HCT116 (cell line): ENCODE data around the gene CAMKMT. TPM values are rescaled to one million over a fixed set of nuclear protein-coding genes. Genes with fewer than 3 reads are reported as not detected.

Source experiments
- ATAC-seq: fragments of 200-7000 bp; cut with Tn5 transposase; 2 replicates; pipeline ENCODE4 v1.9.1; 2020; ENCODE audit warnings: mild to moderate bottlenecking, moderate library complexity
- BruUV-seq: library from RNA; stranded (reverse); fragments of 400-500 nt; replicated peaks from 2 replicates; lab custom pipeline; 2021; lab: Mats Ljungman, UMichigan
- CTCF ChIA-PET: fragments of 300-600 bp; sonication (Branson Sonifier 250); formaldehyde crosslinking; loops from one replicate; lab custom pipeline; 2021; ENCODE audit warnings: antibody characterized with exemption; lab: Charles Lee
- POLR2A ChIA-PET: fragments of 300-600, 350-600 bp; sonication (Branson Sonifier 250); formaldehyde crosslinking; loops from one replicate; lab custom pipeline; 2021; ENCODE audit warnings: antibody characterized with exemption; lab: Charles Lee
- RAD21 ChIA-PET, 2 experiments: fragments of 300-600 bp; sonication (Branson Sonifier 250); formaldehyde crosslinking; loops; one replicate each; lab custom pipeline; 2023; ENCODE audit warnings: low total read pairs in 2 of 2; ENCODE audit not compliant: uncharacterized antibody in 2 of 2, unreplicated experiment in 2 of 2, low non-redundant PET in 1 of 2; lab: Charles Lee
- DNase-seq: peaks from one replicate; pipeline ENCODE4 v3.0.0-alpha.2; 2010; ENCODE audit warnings: low read depth, low spot score
- H2AFZ ChIP-seq: fragments of 200-600 bp; shearing (Covaris generic), sonication (generic); 2 replicates; pipeline ENCODE4 v1.6.1; 2017; ENCODE audit warnings: low read depth, mixed run types, mixed read lengths, antibody characterized with exemption, low read length; ENCODE audit not compliant: poor library complexity, severe bottlenecking
- H3K27ac ChIP-seq: 2 replicates; pipeline ENCODE4 v1.5.1; 2012; ENCODE audit warnings: low read depth, low read length
- H3K27me3 ChIP-seq: fragments of 200-600 bp; sonication (generic); 2 replicates; pipeline ENCODE4 v1.6.1; 2016; ENCODE audit warnings: mixed run types, low read length, mixed read lengths; ENCODE audit not compliant: insufficient read depth
- H3K36me3 ChIP-seq, 2 experiments: fragments of 200-500 bp in 1 of 2; fragments of 200-600 bp in 1 of 2; sonication (Bioruptor generic) in 1 of 2; sonication (generic) in 1 of 2; 2 replicates each; pipeline versions ENCODE4 v1.5.1 to v1.6.1; 2014 to 2016; ENCODE audit warnings: low read length in 2 of 2, inconsistent platforms in 1 of 2, mixed read lengths in 1 of 2, mixed run types in 1 of 2; ENCODE audit not compliant: insufficient read depth in 2 of 2, control insufficient read depth in 1 of 2
- H3K4me1 ChIP-seq, 2 experiments: fragments of 200-600 bp in 1 of 2; sonication (generic) in 1 of 2; 2 replicates each; pipeline versions ENCODE4 v1.5.1 to v1.6.1; 2012 to 2017; ENCODE audit warnings: low read length in 2 of 2, inconsistent platforms in 1 of 2, mild to moderate bottlenecking in 1 of 2, mixed read lengths in 1 of 2, mixed run types in 1 of 2, moderate library complexity in 1 of 2; ENCODE audit not compliant: insufficient read depth in 2 of 2, control insufficient read depth in 1 of 2
- H3K4me2 ChIP-seq: fragments of 200-600 bp; sonication (generic); 2 replicates; pipeline ENCODE4 v1.6.1; 2017; ENCODE audit warnings: mixed run types, low read length, mixed read lengths
- H3K4me3 ChIP-seq, 2 experiments: fragments of 200-600 bp in 1 of 2; sonication (generic) in 1 of 2; replicated peaks in 1 of 2; 2 replicates each; pipeline ENCODE4 v1.5.1; 2011 to 2016; ENCODE audit warnings: low read length in 2 of 2, control low read depth in 1 of 2, low read depth in 1 of 2, mild to moderate bottlenecking in 1 of 2, mixed read lengths in 1 of 2, mixed run types in 1 of 2
- H3K79me2 ChIP-seq: fragments of 200-600 bp; sonication (generic); 2 replicates; pipeline ENCODE4 v1.6.1; 2017; ENCODE audit warnings: mild to moderate bottlenecking, mixed run types, low read length, moderate library complexity, mixed read lengths; ENCODE audit not compliant: insufficient read depth
- H3K9ac ChIP-seq: fragments of 200-600 bp; sonication (generic); 2 replicates; pipeline ENCODE4 v1.6.1; 2016; ENCODE audit warnings: low read length, mixed read lengths
- H3K9me2 ChIP-seq: fragments of 200-600 bp; sonication (generic), shearing (Covaris generic); 2 replicates; pipeline ENCODE4 v1.6.1; 2017; ENCODE audit warnings: mixed run types, mild to moderate bottlenecking, moderate library complexity; ENCODE audit not compliant: insufficient read depth
- H3K9me3 ChIP-seq, 2 experiments: fragments of 200-500 bp in 1 of 2; fragments of 200-600 bp in 1 of 2; sonication (Bioruptor generic) in 1 of 2; sonication (generic) in 1 of 2; 2 replicates each; pipeline ENCODE4 v1.6.1; 2014 to 2017; ENCODE audit warnings: low read length in 2 of 2, mixed read lengths in 2 of 2, inconsistent platforms in 1 of 2, low read depth in 1 of 2, mild to moderate bottlenecking in 1 of 2, mixed run types in 1 of 2, moderate library complexity in 1 of 2; ENCODE audit not compliant: control insufficient read depth in 1 of 2, insufficient read depth in 1 of 2
- H4K20me1 ChIP-seq: fragments of 200-600 bp; sonication (generic), shearing (Covaris generic); 2 replicates; pipeline ENCODE4 v1.6.1; 2017; ENCODE audit warnings: mixed run types, mild to moderate bottlenecking, moderate library complexity; ENCODE audit not compliant: insufficient read depth
- ATF3 ChIP-seq: IDR thresholded peaks from 2 replicates; pipeline ENCODE4 v1.6.1; 2012
- CEBPB ChIP-seq: IDR thresholded peaks from 2 replicates; pipeline ENCODE4 v1.6.1; 2012; ENCODE audit warnings: low read depth
- EGR1 ChIP-seq: IDR thresholded peaks from 2 replicates; pipeline ENCODE4 v1.6.1; 2012; ENCODE audit warnings: low read depth
- ELF1 ChIP-seq: IDR thresholded peaks from 2 replicates; pipeline ENCODE4 v1.6.1; 2012; ENCODE audit warnings: low read depth, borderline replicate concordance
- EZH2 ChIP-seq: fragments of 200-600 bp; sonication (generic); IDR thresholded peaks from 2 replicates; pipeline ENCODE4 v1.6.1; 2017; ENCODE audit warnings: antibody characterized with exemption, mixed run types
- FOSL1 ChIP-seq: IDR thresholded peaks from 2 replicates; pipeline ENCODE4 v1.6.1; 2012; ENCODE audit warnings: low read depth
- MAX ChIP-seq: IDR thresholded peaks from 2 replicates; pipeline ENCODE4 v1.6.1; 2012
- SIN3A ChIP-seq: IDR thresholded peaks from 2 replicates; pipeline ENCODE4 v1.6.1; 2012; ENCODE audit warnings: low read depth
- SP1 ChIP-seq: IDR thresholded peaks from 2 replicates; pipeline ENCODE4 v1.6.1; 2012; ENCODE audit warnings: low read depth
- SRF ChIP-seq: IDR thresholded peaks from 2 replicates; pipeline ENCODE4 v1.6.1; 2012; ENCODE audit warnings: low read depth
- TCF7L2 ChIP-seq: IDR thresholded peaks from 2 replicates; pipeline ENCODE4 v1.7.0; 2011; ENCODE audit warnings: borderline replicate concordance, inconsistent platforms; ENCODE audit not compliant: insufficient read depth, insufficient read length; ENCODE audit errors: extremely low read depth
- YY1 ChIP-seq: IDR thresholded peaks from 2 replicates; pipeline ENCODE4 v1.6.1; 2011; ENCODE audit warnings: low read length, low read depth, moderate library complexity, mild to moderate bottlenecking; ENCODE audit not compliant: insufficient replicate concordance; ENCODE audit errors: extremely low read depth
- ZFX ChIP-seq: fragments of 450-650 bp; IDR thresholded peaks from 2 replicates; pipeline ENCODE4 v1.6.1; 2017
- ZNF274 ChIP-seq: fragments of 200-500 bp; sonication (Bioruptor generic); IDR thresholded peaks from 2 replicates; pipeline ENCODE4 v1.6.1; 2014; ENCODE audit warnings: mild to moderate bottlenecking, low read depth, low read length, inconsistent platforms
- intact Hi-C: fragments of 100-400 bp; cut with micrococcal nuclease; formaldehyde crosslinking; loops from 2 replicates; pipeline ENCODE4 v1.10.0; 2022
- total RNA-seq: library from RNA; stranded (reverse); gene quantifications from one replicate; pipeline ENCODE4 v1.2.1, GENCODE V29; 2021; ENCODE audit not compliant: unreplicated experiment

The CAMKMT gene
- total RNA-seq, 1 experiment from 2014 or later, result 10.6 TPM

GRCh38 chr2:44740678-44741077, 378.9 kb downstream of the CAMKMT start:
- no TSS peak for BruUV-seq
- Histone ChIP-seq H4K20me1 (no peaks in the 10 kb centered on the region), H2AFZ (no peak overlapping the region), H3K27me3 (no peaks in the 10 kb centered on the region), H3K27ac (no peak overlapping the region), H3K9me3 (peaks cover 0 to 7% of the 10 kb centered on the region in 2 experiments; a peak in 1 of 4 replicates), H3K9me2 (no peaks in the 10 kb centered on the region), H3K9ac (no peak overlapping the region), H3K79me2 (no peaks in the 10 kb centered on the region), H3K4me1 (no peaks in the 10 kb centered on the region), H3K4me2 (no peak overlapping the region), H3K36me3 (no peaks in the 10 kb centered on the region), H3K4me3 (no peak overlapping the region)
- POLR2A ChIA-PET, result no interaction called here
- CTCF ChIA-PET, result no interaction called here
- ATAC-seq (no peak), DNase-seq (no peak)
- intact Hi-C loops, result no loop called here
- no peak for TF ChIP-seq YY1
- TF ChIP-seq ZNF274, result no peak
- no peak for TF ChIP-seq ATF3
- no peak for TF ChIP-seq TCF7L2
- no peak for TF ChIP-seq EZH2
- no peak for TF ChIP-seq EGR1
- TF ChIP-seq MAX, result no peak
- RAD21 ChIA-PET, result no interaction called here

- Histone ChIP-seq H3K36me3 (no peaks in the 10 kb centered on the region), H3K9me2 (no peaks in the 10 kb centered on the region), H2AFZ (no peak overlapping the region), H3K4me3 (no peak overlapping the region), H3K27me3 (no peaks in the 10 kb centered on the region), H3K79me2 (no peaks in the 10 kb centered on the region), H4K20me1 (no peaks in the 10 kb centered on the region), H3K4me1 (no peaks in the 10 kb centered on the region), H3K9ac (no peak overlapping the region), H3K27ac (no peak overlapping the region), H3K9me3 (peaks cover 0 to 7% of the 10 kb centered on the region in 2 experiments; a peak in 1 of 4 replicates), H3K4me2 (no peak overlapping the region)
- RAD21 ChIA-PET, result no interaction called here
- TF ChIP-seq SP1 (no peak), TCF7L2 (no peak), YY1 (no peak), ATF3 (no peak), SIN3A (no peak), SRF (no peak), CEBPB (no peak), ZNF274 (no peak), ELF1 (no peak), FOSL1 (no peak), ZFX (no peak)
- DNase-seq (no peak), ATAC-seq (no peak)
- CTCF ChIA-PET, result no interaction called here
- intact Hi-C loops, result no loop called here
- no TSS peak for BruUV-seq
- POLR2A ChIA-PET, result no interaction called here
These were observed 379.8 kb downstream of the CAMKMT start for GRCh38 chr2:44741507-44741906.
